ENCODE data around the gene SFRP5. TPM values are rescaled to one million over a fixed set of nuclear protein-coding genes. Genes with fewer than 3 reads are reported as not detected.

SFRP5 gene
- total RNA-seq, 1 donor from 2014 or later = not detected

DNA sequence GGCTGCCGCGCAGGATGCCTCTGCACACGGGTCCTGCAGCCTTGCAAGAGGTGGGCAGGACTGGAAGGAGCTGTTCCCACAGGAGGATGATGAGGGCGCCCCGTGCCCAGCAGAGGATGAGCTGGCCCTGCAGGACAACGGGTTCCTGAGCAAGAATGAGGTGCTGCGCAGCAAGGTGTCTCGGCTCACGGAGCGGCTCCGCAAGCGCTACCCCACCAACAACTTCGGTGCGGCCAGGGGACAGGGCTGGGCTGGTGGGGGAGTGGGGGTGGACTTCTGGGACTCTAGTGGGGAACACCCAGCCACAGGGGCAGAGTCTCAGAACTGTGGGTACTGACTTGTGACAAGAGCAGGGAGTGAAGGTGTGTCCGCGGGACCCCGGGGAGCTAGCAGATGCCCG is 18.8 kb downstream of the SFRP5 start:
- DNase-seq = no peak
- peaks cover 5% of the 10 kb centered on the region for H3K9me3 Mint-ChIP-seq (ENCODE audit: unreplicated experiment)
- H3K36me3 Mint-ChIP-seq (ENCODE audit: unreplicated experiment) = peaks cover 5% of the 10 kb centered on the region
- no peak overlapping the region for H3K4me3 Mint-ChIP-seq (ENCODE audit: unreplicated experiment)
- peaks cover 5% of the 10 kb centered on the region for H3K27me3 Mint-ChIP-seq (ENCODE audit: unreplicated experiment)
- no peak overlapping the region for H3K27ac Mint-ChIP-seq (ENCODE audit: unreplicated experiment)
- TF ChIP-seq, protein P1, sequence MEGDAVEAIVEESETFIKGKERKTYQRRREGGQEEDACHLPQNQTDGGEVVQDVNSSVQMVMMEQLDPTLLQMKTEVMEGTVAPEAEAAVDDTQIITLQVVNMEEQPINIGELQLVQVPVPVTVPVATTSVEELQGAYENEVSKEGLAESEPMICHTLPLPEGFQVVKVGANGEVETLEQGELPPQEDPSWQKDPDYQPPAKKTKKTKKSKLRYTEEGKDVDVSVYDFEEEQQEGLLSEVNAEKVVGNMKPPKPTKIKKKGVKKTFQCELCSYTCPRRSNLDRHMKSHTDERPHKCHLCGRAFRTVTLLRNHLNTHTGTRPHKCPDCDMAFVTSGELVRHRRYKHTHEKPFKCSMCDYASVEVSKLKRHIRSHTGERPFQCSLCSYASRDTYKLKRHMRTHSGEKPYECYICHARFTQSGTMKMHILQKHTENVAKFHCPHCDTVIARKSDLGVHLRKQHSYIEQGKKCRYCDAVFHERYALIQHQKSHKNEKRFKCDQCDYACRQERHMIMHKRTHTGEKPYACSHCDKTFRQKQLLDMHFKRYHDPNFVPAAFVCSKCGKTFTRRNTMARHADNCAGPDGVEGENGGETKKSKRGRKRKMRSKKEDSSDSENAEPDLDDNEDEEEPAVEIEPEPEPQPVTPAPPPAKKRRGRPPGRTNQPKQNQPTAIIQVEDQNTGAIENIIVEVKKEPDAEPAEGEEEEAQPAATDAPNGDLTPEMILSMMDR (IDR thresholded peaks at IDR 0.05; ENCODE audit: partially characterized antibody, unreplicated experiment) = no peak
- no peaks in the 10 kb centered on the region for H3K4me1 Mint-ChIP-seq (ENCODE audit: low read depth, unreplicated experiment)

DNA sequence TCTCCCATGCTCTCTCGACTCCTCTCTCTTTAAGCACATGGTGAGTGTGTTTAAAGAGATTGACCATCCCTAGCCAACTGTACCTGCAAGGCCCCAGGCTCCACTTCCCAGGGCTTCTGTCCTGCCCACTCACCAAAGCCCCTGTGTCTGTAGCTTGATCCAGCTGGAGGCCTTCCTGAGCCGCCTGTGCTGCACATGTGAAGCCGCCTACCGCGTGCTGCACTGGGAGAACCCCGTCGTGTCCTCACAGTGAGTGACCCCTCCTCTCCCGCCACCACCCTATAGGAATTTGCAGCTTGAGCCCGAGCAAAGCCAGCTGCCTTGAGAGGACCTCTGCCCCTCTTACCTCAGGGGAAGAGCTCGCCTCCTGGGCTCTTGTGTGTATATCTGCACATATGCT is 23.7 kb downstream of the SFRP5 start:
- no peak for DNase-seq
- Mint-ChIP-seq H3K27me3 (ENCODE audit: unreplicated experiment) (peaks cover 5% of the 10 kb centered on the region), H3K27ac (ENCODE audit: unreplicated experiment) (no peak overlapping the region), H3K4me1 (ENCODE audit: low read depth, unreplicated experiment) (peaks cover 7% of the 10 kb centered on the region), H3K36me3 (ENCODE audit: unreplicated experiment) (no peaks in the 10 kb centered on the region), H3K9me3 (ENCODE audit: unreplicated experiment) (peaks cover 2% of the 10 kb centered on the region), H3K4me3 (ENCODE audit: unreplicated experiment) (no peak overlapping the region)
- TF ChIP-seq, protein P1 (IDR thresholded peaks at IDR 0.05; ENCODE audit: partially characterized antibody, unreplicated experiment) = no peak

DNA sequence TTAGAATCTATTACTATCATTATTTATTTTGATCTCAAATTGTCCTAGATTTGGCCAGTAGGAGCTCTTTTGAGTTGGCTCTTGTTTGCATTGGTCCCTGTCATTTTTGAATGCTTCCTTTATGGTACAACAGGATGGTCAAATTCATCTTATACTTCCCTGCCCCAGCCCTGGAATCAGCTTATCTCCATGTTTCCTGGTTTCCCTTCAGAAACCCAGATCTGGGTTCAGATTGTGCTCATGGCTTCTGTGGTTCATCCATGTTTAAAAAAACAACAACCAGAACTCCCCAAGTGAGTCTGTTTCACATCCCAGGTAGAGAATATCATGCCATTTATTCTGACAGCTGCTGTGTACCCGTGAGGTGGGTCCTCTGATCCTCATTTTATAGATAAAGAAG is 24.2 kb downstream of the SFRP5 start:
- Mint-ChIP-seq H3K36me3 (ENCODE audit: unreplicated experiment) (no peaks in the 10 kb centered on the region), H3K4me3 (ENCODE audit: unreplicated experiment) (no peak overlapping the region), H3K27me3 (ENCODE audit: unreplicated experiment) (peaks cover 5% of the 10 kb centered on the region), H3K27ac (ENCODE audit: unreplicated experiment) (no peak overlapping the region), H3K4me1 (ENCODE audit: low read depth, unreplicated experiment) (peaks cover 7% of the 10 kb centered on the region), H3K9me3 (ENCODE audit: unreplicated experiment) (peaks cover 2% of the 10 kb centered on the region)
- DNase-seq = no peak
- TF ChIP-seq, protein P1 (IDR thresholded peaks at IDR 0.05; ENCODE audit: partially characterized antibody, unreplicated experiment) = no peak

DNA sequence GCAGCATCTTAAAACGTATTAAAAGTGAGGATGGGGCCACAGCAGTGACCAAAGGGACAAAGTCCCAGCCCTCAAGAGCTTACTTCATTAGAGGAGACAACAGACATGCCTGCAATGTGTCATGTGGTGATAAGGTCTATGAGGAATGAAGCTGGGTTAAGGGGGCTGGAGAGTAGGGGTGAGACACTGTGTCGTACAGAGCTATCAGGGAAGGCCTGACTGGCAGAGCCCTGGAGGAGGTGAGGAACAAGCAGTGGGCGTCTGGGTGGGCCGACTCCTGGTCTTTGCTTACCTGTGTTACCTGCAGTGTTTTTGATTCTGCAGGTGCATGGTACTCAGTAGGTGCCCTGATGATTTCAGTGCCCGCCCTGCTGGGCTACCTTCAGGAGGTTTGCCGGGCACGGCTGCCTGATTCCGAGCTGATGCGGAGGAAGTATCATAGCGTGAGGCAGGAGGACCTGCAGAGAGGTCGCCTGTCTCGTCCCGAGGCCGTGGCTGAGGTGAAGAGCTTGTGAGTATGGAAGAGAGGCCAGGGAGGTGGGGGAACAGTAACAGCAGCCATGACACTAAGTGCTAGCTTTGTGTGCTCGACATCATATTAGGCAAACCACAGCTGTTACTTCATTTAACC is 27.3 kb downstream of the SFRP5 start:
- H3K36me3 Mint-ChIP-seq (ENCODE audit: unreplicated experiment) = no peaks in the 10 kb centered on the region
- H3K27ac Mint-ChIP-seq (ENCODE audit: unreplicated experiment) = no peak overlapping the region
- H3K27me3 Mint-ChIP-seq (ENCODE audit: unreplicated experiment) = peaks cover 2% of the 10 kb centered on the region
- no peak for DNase-seq
- no peaks in the 10 kb centered on the region for H3K9me3 Mint-ChIP-seq (ENCODE audit: unreplicated experiment)
- H3K4me3 Mint-ChIP-seq (ENCODE audit: unreplicated experiment) = no peak overlapping the region
- H3K4me1 Mint-ChIP-seq (ENCODE audit: low read depth, unreplicated experiment) = peaks cover 10% of the 10 kb centered on the region
- TF ChIP-seq, protein P1 (IDR thresholded peaks at IDR 0.05; ENCODE audit: partially characterized antibody, unreplicated experiment) = no peak

DNA sequence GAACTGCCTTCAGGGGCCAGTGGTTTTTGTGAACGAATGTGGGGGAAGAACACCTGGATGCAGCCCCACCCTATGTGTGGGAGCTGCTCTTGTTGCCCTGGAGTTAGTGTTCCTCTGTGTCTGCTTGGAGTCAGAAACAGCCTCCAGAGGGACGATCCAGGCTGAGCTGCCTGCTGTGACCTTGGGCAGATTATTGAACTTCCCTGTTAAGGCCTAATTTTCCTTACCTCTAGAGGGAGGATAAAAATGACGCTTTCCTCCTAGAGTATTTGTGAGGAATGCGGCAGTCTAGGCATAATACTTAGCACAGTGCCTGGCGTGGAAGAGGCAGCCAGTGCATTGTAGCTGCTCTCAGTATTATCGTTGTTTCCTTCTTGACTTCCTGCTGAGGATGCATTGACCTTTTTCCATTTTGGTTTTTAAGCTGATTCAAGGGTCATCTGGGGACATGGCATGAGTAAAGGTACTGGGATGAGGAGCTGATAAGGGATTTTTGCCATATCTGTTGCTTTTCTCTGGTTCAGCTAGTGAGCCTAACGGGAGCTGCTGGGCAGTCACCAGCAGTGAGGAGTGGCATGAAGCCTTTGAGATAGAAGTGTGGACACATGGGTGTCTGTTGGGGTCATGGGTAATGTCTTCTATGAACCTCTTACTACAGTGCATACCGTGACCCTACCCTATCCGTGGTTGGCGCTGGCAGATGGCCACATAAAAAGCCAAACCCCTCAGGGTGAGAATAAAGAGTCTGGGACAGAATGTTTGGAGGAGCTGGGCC is 28.4 kb downstream of the SFRP5 start:
- TF ChIP-seq, protein P1 (IDR thresholded peaks at IDR 0.05; ENCODE audit: partially characterized antibody, unreplicated experiment) = no peak
- Mint-ChIP-seq H3K4me3 (ENCODE audit: unreplicated experiment) (no peak overlapping the region), H3K36me3 (ENCODE audit: unreplicated experiment) (no peaks in the 10 kb centered on the region), H3K27ac (ENCODE audit: unreplicated experiment) (no peak overlapping the region), H3K4me1 (ENCODE audit: low read depth, unreplicated experiment) (peaks cover 10% of the 10 kb centered on the region), H3K9me3 (ENCODE audit: unreplicated experiment) (no peaks in the 10 kb centered on the region), H3K27me3 (ENCODE audit: unreplicated experiment) (peaks cover 2% of the 10 kb centered on the region)
- no peak for DNase-seq

Data from glutamatergic neuron (in vitro differentiated cells).